ENCODE data around the gene C2CD4D. TPM values are rescaled to one million over a fixed set of nuclear protein-coding genes. Genes with fewer than 3 reads are reported as not detected.

The C2CD4D gene
- total RNA-seq, 1 experiment from 2014 or later: not detected

DNA sequence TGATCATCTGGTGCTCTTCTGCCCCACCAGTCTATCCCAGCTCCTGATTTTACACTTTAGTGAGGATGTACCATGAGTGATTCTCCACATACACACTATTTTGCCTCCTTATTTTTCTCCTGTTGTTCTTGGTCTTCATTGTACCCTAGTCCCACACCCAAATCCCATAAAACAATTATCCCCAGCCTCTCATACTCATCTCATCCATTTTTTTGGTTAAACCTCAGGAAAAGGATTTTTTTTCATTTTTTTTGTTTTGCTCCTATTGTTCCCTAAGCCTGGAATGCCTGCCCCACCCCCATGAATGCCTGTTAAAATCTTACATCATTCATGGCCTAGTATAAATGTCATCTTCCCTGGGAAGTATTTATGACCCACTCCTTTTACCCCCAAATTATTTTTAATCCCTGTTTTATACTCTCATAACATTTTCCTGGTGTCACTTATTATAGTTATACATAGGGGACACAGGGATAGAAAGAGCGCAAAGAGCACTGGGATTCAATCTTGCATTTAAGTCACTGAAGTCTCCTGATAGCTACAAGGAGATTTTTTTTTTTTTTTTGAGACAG is 29.5 kb downstream of the C2CD4D start:
- H3K36me3 ChIP-seq: no peaks in the 10 kb centered on the region
- no peak overlapping the region for H3K4me3 ChIP-seq
- H3K27me3 ChIP-seq: no peaks in the 10 kb centered on the region
- no peak for DNase-seq
- H3K9me3 ChIP-seq: no peaks in the 10 kb centered on the region

- no peak for DNase-seq
- Histone ChIP-seq H3K4me3 (no peak overlapping the region), H3K36me3 (no peaks in the 10 kb centered on the region), H3K9me3 (no peaks in the 10 kb centered on the region), H3K27me3 (no peaks in the 10 kb centered on the region)
Measured at GRCh38 chr1:151809290-151809984, 30.2 kb downstream of the C2CD4D start.

DNA sequence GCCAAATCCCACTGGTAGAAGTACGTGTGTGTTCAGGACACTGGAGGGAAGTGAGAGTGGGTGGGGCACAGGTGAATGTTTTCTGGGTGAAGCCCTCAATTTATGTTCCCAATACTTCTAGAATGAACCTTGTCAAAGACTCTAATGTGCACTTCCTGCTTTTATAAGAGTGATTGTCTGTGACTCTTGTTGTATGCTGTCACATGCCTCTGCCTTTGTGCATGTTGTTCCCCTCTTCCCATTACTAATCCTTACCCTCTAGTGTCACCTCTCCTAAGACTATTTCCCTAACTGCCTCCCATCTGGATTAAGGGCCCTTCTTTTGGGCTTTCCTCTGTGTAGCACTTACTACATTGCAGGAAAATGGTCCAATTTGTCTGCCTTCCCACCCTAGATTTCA is 31.9 kb downstream of the C2CD4D start:
- no peak for DNase-seq
- no peaks in the 10 kb centered on the region for H3K27me3 ChIP-seq

DNA sequence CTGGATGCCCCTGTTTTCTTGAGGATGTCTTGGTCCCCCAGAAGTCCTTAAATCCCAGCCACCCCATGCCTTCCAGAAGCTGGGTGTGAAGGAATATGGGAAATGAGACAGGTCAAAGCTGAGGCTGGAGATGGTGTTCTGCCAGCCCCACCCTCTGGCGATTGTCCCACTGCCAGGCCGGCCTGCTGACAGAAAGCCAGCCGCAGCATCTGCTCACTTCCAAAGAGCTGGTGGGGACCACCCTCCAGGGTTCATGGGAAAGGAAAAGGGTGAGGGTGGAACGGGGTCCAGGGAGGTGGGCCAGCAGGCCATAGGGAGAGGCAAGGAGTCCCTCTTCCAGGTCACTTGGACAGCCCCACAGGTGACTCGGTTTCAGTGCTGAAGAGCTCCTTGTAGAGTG is 32.5 kb downstream of the C2CD4D start:
- H3K27me3 ChIP-seq: no peaks in the 10 kb centered on the region
- DNase-seq: no peak
- no peaks in the 10 kb centered on the region for H3K9me3 ChIP-seq
- H3K36me3 ChIP-seq: no peaks in the 10 kb centered on the region
- no peak overlapping the region for H3K4me3 ChIP-seq

More for the DNA sequence above, 31.9 kb downstream of the C2CD4D start:
- Histone ChIP-seq H3K36me3 (no peaks in the 10 kb centered on the region), H3K9me3 (no peaks in the 10 kb centered on the region), H3K4me3 (no peak overlapping the region)

- no peak for DNase-seq
- H3K27me3 ChIP-seq: no peaks in the 10 kb centered on the region
- no peak overlapping the region for H3K4me3 ChIP-seq
- no peaks in the 10 kb centered on the region for H3K36me3 ChIP-seq
- no peaks in the 10 kb centered on the region for H3K9me3 ChIP-seq
Measured at GRCh38 chr1:151806170-151806569, 33.5 kb downstream of the C2CD4D start.

- Histone ChIP-seq H3K27me3 (peaks cover 3% of the 10 kb centered on the region; the same call in 1 of the 2 replicates), H3K4me3 (no peak within 1 kb of the TSS)
- DNase-seq: no peak
Measured at GRCh38 chr1:151805066-151805820, 34.4 kb downstream of the C2CD4D start, which contains the start of gene LINGO4. Gene LINGO4, minus strand, starts transcription at chr1:151805419. Its CDS starts 2,715 bp downstream, at chr1:151802704.

GRCh38 chr1:151803915-151804314 is 35.7 kb downstream of the C2CD4D start:
- no peak overlapping the region for H3K4me3 ChIP-seq
- H3K9me3 ChIP-seq: no peaks in the 10 kb centered on the region
- H3K36me3 ChIP-seq: no peaks in the 10 kb centered on the region
- peaks cover 12% of the 10 kb centered on the region; the same call in 1 of the 2 replicates for H3K27me3 ChIP-seq
- no peak for DNase-seq

More at GRCh38 chr1:151805066-151805820, 34.4 kb downstream of the C2CD4D start, which contains the start of gene LINGO4:
- no peaks in the 10 kb centered on the region for H3K36me3 ChIP-seq
- H3K9me3 ChIP-seq: no peaks in the 10 kb centered on the region

GRCh38 chr1:151803164-151803563 is 36.5 kb downstream of the C2CD4D start:
- H3K36me3 ChIP-seq: no peaks in the 10 kb centered on the region
- no peak for DNase-seq
- H3K4me3 ChIP-seq: no peak overlapping the region
- no peaks in the 10 kb centered on the region for H3K9me3 ChIP-seq
- peaks cover 15% of the 10 kb centered on the region for H3K27me3 ChIP-seq

DNA sequence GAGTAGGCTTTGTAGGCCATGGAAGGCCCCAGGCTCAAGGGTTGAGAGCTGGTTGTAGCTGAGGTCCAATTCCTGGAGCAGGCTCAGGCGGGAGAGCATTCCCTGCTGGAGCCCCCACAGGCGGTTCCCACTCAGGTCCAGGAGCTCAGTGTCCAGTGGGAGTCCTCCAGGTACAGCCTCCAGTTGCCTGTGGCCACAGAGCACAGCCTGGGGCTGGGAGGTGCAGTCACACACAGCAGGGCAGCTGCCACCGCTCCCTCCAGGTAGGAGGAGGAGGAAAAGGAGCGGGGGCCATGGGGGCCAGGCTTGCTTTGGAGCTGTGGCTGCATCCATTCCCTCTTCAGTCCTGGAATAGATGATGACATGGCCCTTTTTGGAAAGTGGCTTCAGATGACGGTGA is 37.2 kb downstream of the C2CD4D start:
- DNase-seq: no peak
- no peak overlapping the region for H3K4me3 ChIP-seq
- H3K9me3 ChIP-seq: no peaks in the 10 kb centered on the region
- H3K36me3 ChIP-seq: no peaks in the 10 kb centered on the region
- H3K27me3 ChIP-seq: peaks cover 19% of the 10 kb centered on the region

DNA sequence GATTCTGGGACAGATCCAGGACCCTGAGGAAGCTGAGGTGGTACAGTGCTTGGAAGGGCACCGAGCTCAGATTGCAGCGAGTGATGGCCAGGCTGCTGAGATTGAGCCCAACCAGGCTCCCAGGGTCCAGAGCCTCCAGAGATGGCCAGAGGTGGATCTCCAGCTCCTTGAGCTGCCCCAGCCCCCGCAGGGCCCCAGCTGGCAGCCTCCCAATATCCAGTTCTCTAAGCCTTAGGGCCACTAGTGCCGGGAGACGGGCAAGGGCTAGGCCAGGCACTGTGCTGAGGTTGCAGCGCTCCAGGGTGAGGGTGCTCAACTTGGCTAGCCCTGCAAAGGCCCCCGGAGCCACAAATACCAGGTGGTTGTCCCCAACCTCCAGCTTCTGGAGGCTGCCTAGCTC is 37.8 kb downstream of the C2CD4D start:
- H3K36me3 ChIP-seq: no peaks in the 10 kb centered on the region
- no peaks in the 10 kb centered on the region for H3K9me3 ChIP-seq
- H3K27me3 ChIP-seq: peaks cover 19% of the 10 kb centered on the region
- H3K4me3 ChIP-seq: no peak overlapping the region
- DNase-seq: no peak

DNA sequence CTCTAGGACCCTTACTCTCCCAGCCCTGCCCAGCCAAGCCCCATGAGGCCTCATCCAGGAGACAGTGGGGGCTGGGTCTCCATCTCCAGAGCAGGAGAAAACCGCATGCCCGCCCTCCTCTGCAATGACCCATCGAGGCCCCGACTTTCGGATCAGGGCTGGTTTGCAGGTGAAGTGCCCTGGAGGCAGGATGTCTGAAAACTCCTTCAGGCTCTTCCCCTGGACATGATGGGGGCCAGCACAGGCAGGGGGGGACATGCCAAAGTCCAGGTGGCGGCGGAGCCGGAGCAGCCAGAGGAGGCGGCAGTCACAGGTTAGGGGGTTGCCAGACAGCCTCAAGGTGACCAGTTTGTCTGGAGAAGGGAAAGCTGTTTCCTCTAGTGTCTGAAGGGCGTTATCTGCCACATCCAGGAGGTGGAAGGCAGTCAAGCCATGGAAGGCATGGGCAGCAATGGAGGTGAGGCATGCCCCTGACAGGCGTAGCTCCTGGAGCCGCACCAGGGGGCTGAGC is 38.3 kb downstream of the C2CD4D start:
- DNase-seq: no peak
- Histone ChIP-seq H3K9me3 (no peaks in the 10 kb centered on the region), H3K36me3 (no peaks in the 10 kb centered on the region), H3K27me3 (peaks cover 19% of the 10 kb centered on the region), H3K4me3 (no peak overlapping the region)

DNA sequence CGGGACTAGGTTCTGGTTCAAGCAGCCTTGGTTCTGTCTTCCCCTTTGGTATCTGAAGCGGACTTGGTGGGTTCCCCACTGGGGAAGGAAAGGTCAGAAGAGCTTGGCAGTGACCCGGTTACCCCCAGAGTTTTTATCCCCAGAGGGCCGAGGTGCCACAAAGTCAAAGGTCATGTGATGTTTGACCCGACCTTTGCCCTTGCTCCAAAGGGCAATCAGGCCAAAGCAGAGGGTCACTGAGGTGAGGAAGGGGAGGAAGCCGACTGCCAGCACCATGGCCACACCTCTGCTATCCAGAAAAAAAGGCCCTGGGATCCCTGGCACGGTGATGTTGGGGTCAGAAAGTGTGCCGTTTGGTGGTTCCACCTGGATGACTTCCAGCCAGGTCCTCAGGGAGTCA is 38.8 kb downstream of the C2CD4D start:
- no peak for DNase-seq
- H3K36me3 ChIP-seq: no peaks in the 10 kb centered on the region
- no peaks in the 10 kb centered on the region for H3K9me3 ChIP-seq
- no peak overlapping the region for H3K4me3 ChIP-seq
- peaks cover 19% of the 10 kb centered on the region for H3K27me3 ChIP-seq

DNA sequence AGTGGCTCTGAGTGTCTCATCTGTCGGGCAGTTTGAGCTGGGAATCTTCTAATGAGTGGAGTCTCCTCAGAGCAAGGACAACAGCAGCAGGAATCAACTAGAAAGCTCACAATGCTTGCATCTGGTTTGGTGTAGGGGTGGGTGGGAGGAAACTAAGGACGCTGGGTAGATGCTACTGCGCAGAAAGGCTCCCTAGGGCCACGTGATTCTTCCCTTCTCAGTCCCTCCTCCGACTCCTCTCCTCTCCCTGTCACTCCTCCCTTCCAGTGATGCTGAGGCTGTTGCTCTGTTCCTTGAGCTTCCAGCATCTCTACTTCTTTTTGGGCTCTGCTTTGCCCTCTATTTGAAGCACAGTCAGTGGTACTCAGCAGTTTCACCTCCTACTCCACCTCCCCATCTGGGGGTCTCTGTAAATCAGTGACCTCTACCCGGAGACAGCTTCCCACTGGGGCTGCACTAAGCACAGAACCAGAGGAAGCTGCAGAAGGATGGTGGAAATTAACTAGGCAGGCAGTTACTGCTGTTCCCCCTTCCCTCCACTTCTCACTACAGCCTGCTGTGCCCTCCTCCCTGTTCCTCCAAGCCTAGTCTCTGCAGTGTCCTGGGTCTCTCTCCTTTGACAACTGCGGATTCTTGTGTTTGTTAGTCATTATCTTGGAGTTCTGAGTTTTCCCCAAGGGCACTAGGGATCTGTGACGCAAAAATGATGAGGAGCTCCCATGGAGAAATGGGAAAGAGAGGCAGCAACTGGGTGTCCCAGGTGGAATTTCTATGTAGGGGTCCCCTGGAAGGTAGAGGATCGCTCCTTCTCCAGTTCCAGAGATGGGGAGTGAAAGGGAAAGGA is 40.2 kb downstream of the C2CD4D start:
- Histone ChIP-seq H3K9me3 (no peaks in the 10 kb centered on the region), H3K4me3 (no peak overlapping the region), H3K36me3 (no peaks in the 10 kb centered on the region), H3K27me3 (peaks cover 19% of the 10 kb centered on the region)
- DNase-seq: no peak

- Histone ChIP-seq H3K9me3 (no peaks in the 10 kb centered on the region), H3K4me3 (no peak overlapping the region), H3K27me3 (peaks cover 19% of the 10 kb centered on the region), H3K36me3 (no peaks in the 10 kb centered on the region)
- DNase-seq: no peak
Measured at GRCh38 chr1:151798571-151798970, 41.0 kb downstream of the C2CD4D start.

DNA sequence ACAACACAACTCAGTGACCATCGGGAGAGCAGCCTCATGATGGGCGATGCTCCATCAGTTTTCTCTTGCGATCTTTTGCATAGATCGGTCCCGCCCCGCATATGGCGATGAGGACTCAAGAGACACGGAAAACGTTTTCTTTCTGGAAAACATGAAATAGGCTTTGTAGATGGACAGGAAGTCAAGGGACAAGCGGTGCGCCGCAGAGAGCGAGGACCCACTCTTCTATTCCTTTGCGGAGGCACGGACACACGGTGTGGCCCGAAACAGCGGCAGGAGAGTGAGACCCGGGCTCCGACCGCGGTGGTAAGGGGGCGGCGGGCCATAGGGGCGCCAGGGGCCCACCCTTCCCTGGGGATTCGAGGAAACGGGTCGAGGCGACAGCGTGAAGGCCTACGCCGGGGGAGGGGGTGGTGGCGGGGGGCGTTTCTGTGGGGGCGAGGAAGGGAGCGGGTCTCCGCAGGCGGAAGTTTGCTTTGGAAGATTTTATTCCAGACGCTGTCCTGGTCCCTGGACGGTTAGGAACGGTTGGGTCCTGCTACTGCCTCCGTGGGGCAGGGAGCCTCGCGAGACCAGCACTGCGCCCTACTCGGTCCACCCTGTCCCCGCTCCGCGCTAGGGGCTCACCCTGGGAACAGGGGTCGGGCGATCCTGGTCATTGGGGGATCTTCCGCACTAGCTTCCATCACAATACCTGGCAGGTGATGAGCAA is 48.5 kb downstream of the C2CD4D start:
- peak overlapping the region; percentile 71 for H3K4me3 ChIP-seq
- no peaks in the 10 kb centered on the region for H3K9me3 ChIP-seq
- no peaks in the 10 kb centered on the region for H3K27me3 ChIP-seq
- DNase-seq: no peak
- no peaks in the 10 kb centered on the region for H3K36me3 ChIP-seq

All from MG63 (cell line).